SK-N-SH treated with all-trans-retinoic acid at 6 μM for 48 hours (cell line): ENCODE data around the gene FAM174A.

Experiments used
- ARNTL ChIP-seq: fragments of 450-650 bp; formaldehyde crosslinking; IDR thresholded peaks from 2 replicates; pipeline ENCODE4 v1.5.0; 2020; ENCODE audit warnings: low read depth, mild to moderate bottlenecking, moderate library complexity, borderline replicate concordance
- BACH2 ChIP-seq: fragments of 250-450 bp; sonication (Bioruptor Pico); IDR thresholded peaks from 2 replicates; pipeline ENCODE4 v1.9.0; 2021; ENCODE audit warnings: mild to moderate bottlenecking, borderline replicate concordance
- GLIS3 ChIP-seq: fragments of 250-450 bp; sonication (Bioruptor Pico); IDR thresholded peaks from 2 replicates; pipeline ENCODE4 v1.5.0; 2020; ENCODE audit warnings: mild to moderate bottlenecking, moderate library complexity
- PPARA ChIP-seq: fragments of 250-450 bp; sonication (Bioruptor Pico); IDR thresholded peaks from 2 replicates; pipeline ENCODE4 v1.5.0; 2020; ENCODE audit warnings: mild to moderate bottlenecking, borderline replicate concordance
- ZFP3 ChIP-seq: fragments of 250-450 bp; sonication (Bioruptor Pico); IDR thresholded peaks from 2 replicates; pipeline ENCODE4 v1.5.0; 2020; ENCODE audit warnings: mild to moderate bottlenecking, moderate library complexity
- ZFP30 ChIP-seq: fragments of 450-650 bp; formaldehyde crosslinking; IDR thresholded peaks from 2 replicates; pipeline ENCODE4 v1.5.0; 2022; ENCODE audit warnings: mild to moderate bottlenecking, moderate library complexity
- ZNF70 ChIP-seq: fragments of 450-650 bp; formaldehyde crosslinking; IDR thresholded peaks from 2 replicates; pipeline ENCODE4 v1.5.0; 2020; ENCODE audit warnings: mild to moderate bottlenecking, moderate library complexity
- TF ChIP-seq, protein P1 (sequence below): fragments of 250-450 bp; sonication (Bioruptor Pico); IDR thresholded peaks from 2 replicates; pipeline ENCODE4 v1.8.0; 2020; ENCODE audit warnings: mild to moderate bottlenecking, moderate library complexity, borderline replicate concordance

DNA sequence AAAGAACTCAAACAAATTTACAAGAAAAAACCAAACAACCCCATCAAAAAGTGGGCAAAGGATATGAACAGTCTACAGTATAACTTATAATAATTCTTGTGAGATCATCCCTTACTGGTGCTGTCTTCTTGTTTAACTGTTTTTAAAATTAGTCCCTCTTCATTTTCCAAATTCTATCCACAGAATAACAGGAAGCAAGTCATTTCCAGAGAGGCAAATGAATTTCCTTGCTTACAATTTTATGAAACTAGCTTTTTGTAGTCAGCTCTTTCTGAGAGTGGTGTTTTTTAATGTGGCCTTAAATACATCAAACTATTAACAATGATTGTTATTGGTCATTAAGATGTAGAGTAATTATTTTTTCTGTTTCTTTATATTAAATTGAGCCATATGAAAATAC is 40.6 kb downstream of the FAM174A start:
- TF ChIP-seq ZFP30 (no peak), GLIS3 (CRISPR knock-in tag) (no peak), ZFP3 (no peak), ARNTL (CRISPR knock-in tag) (no peak), PPARA (CRISPR knock-in tag) (no peak), ZNF70 (no peak), BACH2 (CRISPR knock-in tag) (no peak)
- TF ChIP-seq, protein P1, sequence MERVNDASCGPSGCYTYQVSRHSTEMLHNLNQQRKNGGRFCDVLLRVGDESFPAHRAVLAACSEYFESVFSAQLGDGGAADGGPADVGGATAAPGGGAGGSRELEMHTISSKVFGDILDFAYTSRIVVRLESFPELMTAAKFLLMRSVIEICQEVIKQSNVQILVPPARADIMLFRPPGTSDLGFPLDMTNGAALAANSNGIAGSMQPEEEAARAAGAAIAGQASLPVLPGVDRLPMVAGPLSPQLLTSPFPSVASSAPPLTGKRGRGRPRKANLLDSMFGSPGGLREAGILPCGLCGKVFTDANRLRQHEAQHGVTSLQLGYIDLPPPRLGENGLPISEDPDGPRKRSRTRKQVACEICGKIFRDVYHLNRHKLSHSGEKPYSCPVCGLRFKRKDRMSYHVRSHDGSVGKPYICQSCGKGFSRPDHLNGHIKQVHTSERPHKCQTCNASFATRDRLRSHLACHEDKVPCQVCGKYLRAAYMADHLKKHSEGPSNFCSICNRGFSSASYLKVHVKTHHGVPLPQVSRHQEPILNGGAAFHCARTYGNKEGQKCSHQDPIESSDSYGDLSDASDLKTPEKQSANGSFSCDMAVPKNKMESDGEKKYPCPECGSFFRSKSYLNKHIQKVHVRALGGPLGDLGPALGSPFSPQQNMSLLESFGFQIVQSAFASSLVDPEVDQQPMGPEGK = no peak
